ENCODE measurements around the gene ATP6V1C2. TPM values are rescaled to one million over a fixed set of nuclear protein-coding genes. Genes with fewer than 3 reads are reported as not detected.

Gene ATP6V1C2
- total RNA-seq, 1 experiment from 2014 or later = 2.0 TPM

DNA sequence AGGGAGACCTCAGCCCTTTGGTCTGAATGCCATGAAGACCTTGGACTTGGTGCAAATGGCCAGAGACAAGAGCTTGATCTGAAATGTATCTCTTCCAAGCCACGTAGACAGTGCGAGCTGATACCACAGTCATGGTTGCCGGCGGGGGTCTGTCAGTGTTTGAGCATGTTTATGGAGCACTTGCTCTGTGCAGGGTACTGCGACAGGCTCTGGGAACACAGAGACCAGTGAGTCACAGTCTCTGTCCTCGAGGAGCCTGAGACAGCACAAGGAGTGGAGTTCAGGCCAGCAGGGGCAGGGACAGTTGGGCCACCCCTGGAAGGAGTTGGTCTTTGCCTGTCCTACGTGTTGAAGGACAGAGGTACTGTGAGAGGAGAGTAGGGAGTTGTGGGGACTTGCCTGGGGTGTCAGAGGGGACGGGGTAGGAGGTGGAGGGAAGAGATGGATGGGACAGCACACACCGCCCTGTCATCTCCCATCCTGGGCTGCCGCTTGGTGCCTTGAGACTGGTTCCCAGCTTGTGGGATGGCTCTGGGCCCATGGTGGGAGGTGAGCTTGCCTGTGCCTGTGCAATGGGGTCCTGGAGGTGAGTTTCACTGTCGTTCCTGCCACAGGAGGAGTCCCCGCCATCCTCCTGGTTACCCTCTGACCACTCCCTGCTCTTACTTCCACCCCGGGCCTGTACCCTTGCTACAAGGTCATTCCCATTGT lies 39.5 kb downstream of the ATP6V1C2 start:
- DNase-seq (ENCODE audit: low read depth, low spot score) = no peak
- H2AFZ ChIP-seq (ENCODE audit: low read depth, low read length, poor library complexity, severe bottlenecking) = no peak overlapping the region
- ChIA-PET CTCF (no interaction called here), POLR2A (no interaction called here), RAD21 (ENCODE audit: low non-redundant PET in 1 of 2, low total read pairs in 2 of 2, uncharacterized antibody in 2 of 2, unreplicated experiment in 2 of 2) (no interaction called here)
- H3K9me3 ChIP-seq (ENCODE audit: control insufficient read depth in 1 of 2, insufficient read depth in 1 of 2, low read depth in 1 of 2, low read length in 2 of 2) = no peaks in the 10 kb centered on the region
- H4K20me1 ChIP-seq (ENCODE audit: insufficient read depth) = no peaks in the 10 kb centered on the region
- no peak overlapping the region for H3K4me3 ChIP-seq (replicated peaks in 1 of 2; ENCODE audit: low read depth in 1 of 2, low read length in 2 of 2)
- BruUV-seq (replicated peaks) = no TSS peak
- H3K4me1 ChIP-seq (ENCODE audit: control insufficient read depth in 1 of 2, insufficient read depth in 2 of 2, low read length in 2 of 2) = peaks cover 11 to 21% of the 10 kb centered on the region in 2 experiments
- H3K27me3 ChIP-seq (ENCODE audit: insufficient read depth, low read length) = no peaks in the 10 kb centered on the region
- H3K9me2 ChIP-seq (ENCODE audit: insufficient read depth) = no peaks in the 10 kb centered on the region
- no peak overlapping the region for H3K27ac ChIP-seq (ENCODE audit: low read depth, low read length)
- ATAC-seq = no peak
- intact Hi-C loops (cut with micrococcal nuclease) = no loop called here
- no peaks in the 10 kb centered on the region for H3K36me3 ChIP-seq (ENCODE audit: control insufficient read depth in 1 of 2, insufficient read depth in 2 of 2, low read length in 2 of 2)
- H3K9ac ChIP-seq (ENCODE audit: low read length) = no peak overlapping the region
- no peak overlapping the region for H3K4me2 ChIP-seq (ENCODE audit: low read length)
- no peaks in the 10 kb centered on the region for H3K79me2 ChIP-seq (ENCODE audit: insufficient read depth, low read length)
- TF ChIP-seq, protein P1, sequence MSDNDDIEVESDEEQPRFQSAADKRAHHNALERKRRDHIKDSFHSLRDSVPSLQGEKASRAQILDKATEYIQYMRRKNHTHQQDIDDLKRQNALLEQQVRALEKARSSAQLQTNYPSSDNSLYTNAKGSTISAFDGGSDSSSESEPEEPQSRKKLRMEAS (IDR thresholded peaks at IDR 0.05) = no peak
- TF ChIP-seq ELF1 (IDR thresholded peaks at IDR 0.05; ENCODE audit: borderline replicate concordance, low read depth) (no peak), YY1 (IDR thresholded peaks at IDR 0.05; ENCODE audit: extremely low read depth, insufficient replicate concordance, low read depth, low read length) (no peak), SP1 (IDR thresholded peaks at IDR 0.05; ENCODE audit: low read depth) (no peak), JUND (IDR thresholded peaks at IDR 0.05) (no peak), ZFX (IDR thresholded peaks at IDR 0.05) (no peak), EZH2phosphoT487 (IDR thresholded peaks at IDR 0.05; ENCODE audit: borderline replicate concordance) (no peak), SIN3A (IDR thresholded peaks at IDR 0.05; ENCODE audit: low read depth) (no peak), TCF7L2 (IDR thresholded peaks at IDR 0.05; ENCODE audit: borderline replicate concordance, extremely low read depth, insufficient read depth, insufficient read length) (no peak), RAD21 (IDR thresholded peaks at IDR 0.05; ENCODE audit: low read depth) (no peak), ZNF274 (IDR thresholded peaks at IDR 0.05; ENCODE audit: low read depth, low read length) (no peak), SRF (IDR thresholded peaks at IDR 0.05; ENCODE audit: low read depth) (no peak), EGR1 (IDR thresholded peaks at IDR 0.05; ENCODE audit: low read depth) (no peak), CEBPB (IDR thresholded peaks at IDR 0.05; ENCODE audit: low read depth) (no peak), FOSL1 (IDR thresholded peaks at IDR 0.05; ENCODE audit: low read depth) (no peak), POLR2A (IDR thresholded peaks at IDR 0.05; ENCODE audit: borderline replicate concordance, extremely low read depth, insufficient read depth, insufficient read length) (no peak), EZH2 (IDR thresholded peaks at IDR 0.05) (no peak)
- TF ChIP-seq, protein P2, sequence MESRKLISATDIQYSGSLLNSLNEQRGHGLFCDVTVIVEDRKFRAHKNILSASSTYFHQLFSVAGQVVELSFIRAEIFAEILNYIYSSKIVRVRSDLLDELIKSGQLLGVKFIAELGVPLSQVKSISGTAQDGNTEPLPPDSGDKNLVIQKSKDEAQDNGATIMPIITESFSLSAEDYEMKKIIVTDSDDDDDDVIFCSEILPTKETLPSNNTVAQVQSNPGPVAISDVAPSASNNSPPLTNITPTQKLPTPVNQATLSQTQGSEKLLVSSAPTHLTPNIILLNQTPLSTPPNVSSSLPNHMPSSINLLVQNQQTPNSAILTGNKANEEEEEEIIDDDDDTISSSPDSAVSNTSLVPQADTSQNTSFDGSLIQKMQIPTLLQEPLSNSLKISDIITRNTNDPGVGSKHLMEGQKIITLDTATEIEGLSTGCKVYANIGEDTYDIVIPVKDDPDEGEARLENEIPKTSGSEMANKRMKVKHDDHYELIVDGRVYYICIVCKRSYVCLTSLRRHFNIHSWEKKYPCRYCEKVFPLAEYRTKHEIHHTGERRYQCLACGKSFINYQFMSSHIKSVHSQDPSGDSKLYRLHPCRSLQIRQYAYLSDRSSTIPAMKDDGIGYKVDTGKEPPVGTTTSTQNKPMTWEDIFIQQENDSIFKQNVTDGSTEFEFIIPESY (IDR thresholded peaks at IDR 0.05; ENCODE audit: extremely low read depth, insufficient replicate concordance, low read length) = no peak
- TF ChIP-seq, protein P3, sequence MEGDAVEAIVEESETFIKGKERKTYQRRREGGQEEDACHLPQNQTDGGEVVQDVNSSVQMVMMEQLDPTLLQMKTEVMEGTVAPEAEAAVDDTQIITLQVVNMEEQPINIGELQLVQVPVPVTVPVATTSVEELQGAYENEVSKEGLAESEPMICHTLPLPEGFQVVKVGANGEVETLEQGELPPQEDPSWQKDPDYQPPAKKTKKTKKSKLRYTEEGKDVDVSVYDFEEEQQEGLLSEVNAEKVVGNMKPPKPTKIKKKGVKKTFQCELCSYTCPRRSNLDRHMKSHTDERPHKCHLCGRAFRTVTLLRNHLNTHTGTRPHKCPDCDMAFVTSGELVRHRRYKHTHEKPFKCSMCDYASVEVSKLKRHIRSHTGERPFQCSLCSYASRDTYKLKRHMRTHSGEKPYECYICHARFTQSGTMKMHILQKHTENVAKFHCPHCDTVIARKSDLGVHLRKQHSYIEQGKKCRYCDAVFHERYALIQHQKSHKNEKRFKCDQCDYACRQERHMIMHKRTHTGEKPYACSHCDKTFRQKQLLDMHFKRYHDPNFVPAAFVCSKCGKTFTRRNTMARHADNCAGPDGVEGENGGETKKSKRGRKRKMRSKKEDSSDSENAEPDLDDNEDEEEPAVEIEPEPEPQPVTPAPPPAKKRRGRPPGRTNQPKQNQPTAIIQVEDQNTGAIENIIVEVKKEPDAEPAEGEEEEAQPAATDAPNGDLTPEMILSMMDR (IDR thresholded peaks at IDR 0.05 in 2 of 3, conservative IDR thresholded peaks at IDR 0.05 in 1 of 3; ENCODE audit: borderline replicate concordance in 1 of 3, insufficient read depth in 1 of 3, low read depth in 2 of 3, low read length in 2 of 3) = no peak
- TF ChIP-seq, protein P4, sequence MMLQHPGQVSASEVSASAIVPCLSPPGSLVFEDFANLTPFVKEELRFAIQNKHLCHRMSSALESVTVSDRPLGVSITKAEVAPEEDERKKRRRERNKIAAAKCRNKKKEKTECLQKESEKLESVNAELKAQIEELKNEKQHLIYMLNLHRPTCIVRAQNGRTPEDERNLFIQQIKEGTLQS (IDR thresholded peaks at IDR 0.05) = no peak

All from HCT116 (cell line).